Measurements from ENCODE around the gene EGR4. TPM values are rescaled to one million over a fixed set of nuclear protein-coding genes. Genes with fewer than 3 reads are reported as not detected.

EGR4 gene
- total and polyA plus RNA-seq, 4 donors, result 0.02 TPM; not detected in 3

DNA sequence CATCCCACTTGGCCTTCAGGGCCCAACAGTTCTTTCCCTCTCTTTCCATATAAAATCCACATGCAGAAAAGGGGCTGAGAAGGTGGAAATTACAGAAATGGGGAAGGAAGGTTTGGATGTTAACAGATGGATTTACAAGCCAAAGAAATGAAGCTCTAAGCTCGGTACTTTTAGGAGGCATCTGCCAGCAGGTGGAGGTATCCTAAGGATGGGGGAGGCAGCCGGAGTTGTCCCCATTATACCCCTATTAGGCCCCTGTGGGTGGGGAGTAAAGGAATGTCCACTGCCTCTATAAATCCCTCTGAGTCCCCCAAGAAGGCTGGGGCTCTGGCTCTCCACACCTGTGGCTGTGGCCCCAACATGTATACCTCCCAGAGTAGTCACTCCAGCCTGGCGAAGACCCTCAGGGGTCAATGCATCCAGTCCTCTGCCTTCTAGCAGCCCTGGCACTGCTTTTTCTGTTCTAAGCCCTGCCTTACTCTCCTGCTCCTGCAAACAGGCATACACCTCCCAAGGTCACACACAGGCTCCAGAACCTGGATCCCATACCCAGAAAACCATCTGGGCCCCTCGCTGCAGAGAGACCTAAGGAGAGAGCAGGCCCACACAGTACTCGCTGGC, 10.3 kb downstream of the EGR4 start:
- H3K9ac ChIP-seq (ENCODE audit: low read depth in 1 of 2, low read length in 2 of 2), result no peak overlapping the region
- no peaks in the 10 kb centered on the region for H3K9me3 ChIP-seq (ENCODE audit: control insufficient read depth in 4 of 4, low read length in 3 of 4)
- TF ChIP-seq, protein P1, sequence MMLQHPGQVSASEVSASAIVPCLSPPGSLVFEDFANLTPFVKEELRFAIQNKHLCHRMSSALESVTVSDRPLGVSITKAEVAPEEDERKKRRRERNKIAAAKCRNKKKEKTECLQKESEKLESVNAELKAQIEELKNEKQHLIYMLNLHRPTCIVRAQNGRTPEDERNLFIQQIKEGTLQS (IDR thresholded peaks at IDR 0.05), result no peak
- TF ChIP-seq SP1 (IDR thresholded peaks at IDR 0.05) (no peak), FOXA2 (IDR thresholded peaks at IDR 0.05) (no peak), JUND (IDR thresholded peaks at IDR 0.05) (no peak), RAD21 (IDR thresholded peaks at IDR 0.05) (no peak), TAF1 (conservative IDR thresholded peaks at IDR 0.05) (no peak), NR2F2 (IDR thresholded peaks at IDR 0.05) (no peak), YY1 (IDR thresholded peaks at IDR 0.05) (no peak), EGR1 (IDR thresholded peaks at IDR 0.05; ENCODE audit: low read depth in 2 of 2) (no peak), HNF4A (conservative IDR thresholded peaks at IDR 0.05) (no peak)
- no peak overlapping the region for H3K4me3 ChIP-seq (ENCODE audit: low read depth in 1 of 3, low read length in 3 of 3)
- no peak for DNase-seq (ENCODE audit: low spot score)
- 64% methylated on average over 5 of the region's 5 CpGs for WGBS
- H3K36me3 ChIP-seq (ENCODE audit: control insufficient read depth in 4 of 4, insufficient read depth in 3 of 4, low read depth in 1 of 4, low read length in 3 of 4), result no peaks in the 10 kb centered on the region
- H3K27me3 ChIP-seq (ENCODE audit: control insufficient read depth in 4 of 4, insufficient read depth in 4 of 4, low read length in 3 of 4), result peaks cover 0 to 11% (median 2%) of the 10 kb centered on the region in 4 donors
- no peak overlapping the region for H3K27ac ChIP-seq (ENCODE audit: low read depth in 1 of 2, low read length in 2 of 2)
- H3K4me1 ChIP-seq (ENCODE audit: control insufficient read depth in 4 of 4, insufficient read depth in 4 of 4, low read length in 3 of 4), result peaks cover 0 to 13% (median 5%) of the 10 kb centered on the region in 4 donors

DNA sequence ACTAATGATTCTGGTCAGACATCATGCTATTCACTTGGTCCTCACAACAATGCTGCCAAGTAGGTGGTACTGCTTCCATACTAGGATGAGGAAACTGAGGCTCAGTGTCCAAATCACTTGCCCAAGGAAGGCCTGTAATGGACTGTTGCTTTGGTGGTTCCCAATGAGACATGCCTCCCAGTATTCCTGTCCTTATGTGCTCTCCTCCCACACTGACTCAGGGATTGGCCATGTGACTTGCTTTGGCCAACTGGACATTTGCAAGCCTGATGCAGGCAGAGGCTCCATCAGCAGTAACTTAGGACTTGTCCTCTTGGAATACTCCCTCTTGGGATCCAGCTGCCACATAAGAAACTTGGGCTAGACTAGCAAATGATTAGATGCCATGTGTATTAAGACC, 12.1 kb downstream of the EGR4 start:
- DNase-seq (ENCODE audit: low spot score), result no peak
- H3K36me3 ChIP-seq (ENCODE audit: control insufficient read depth in 4 of 4, insufficient read depth in 3 of 4, low read depth in 1 of 4, low read length in 3 of 4), result no peaks in the 10 kb centered on the region
- H3K4me3 ChIP-seq (ENCODE audit: low read depth in 1 of 3, low read length in 3 of 3), result no peak overlapping the region
- no peaks in the 10 kb centered on the region for H3K9me3 ChIP-seq (ENCODE audit: control insufficient read depth in 4 of 4, low read length in 3 of 4)
- TF ChIP-seq, protein P1 (IDR thresholded peaks at IDR 0.05), result no peak
- TF ChIP-seq FOXA2 (IDR thresholded peaks at IDR 0.05) (no peak), NR2F2 (IDR thresholded peaks at IDR 0.05) (no peak), SP1 (IDR thresholded peaks at IDR 0.05) (no peak), HNF4A (conservative IDR thresholded peaks at IDR 0.05) (no peak), FOXA1 (IDR thresholded peaks at IDR 0.05) (no peak), RXRA (IDR thresholded peaks at IDR 0.05) (no peak), YY1 (IDR thresholded peaks at IDR 0.05) (no peak), GABPA (IDR thresholded peaks at IDR 0.05 in 1 of 2, conservative IDR thresholded peaks at IDR 0.05 in 1 of 2) (no peak), RAD21 (IDR thresholded peaks at IDR 0.05) (no peak), HNF4G (IDR thresholded peaks at IDR 0.05) (no peak), JUND (IDR thresholded peaks at IDR 0.05) (no peak)
- TF ChIP-seq, protein P2, sequence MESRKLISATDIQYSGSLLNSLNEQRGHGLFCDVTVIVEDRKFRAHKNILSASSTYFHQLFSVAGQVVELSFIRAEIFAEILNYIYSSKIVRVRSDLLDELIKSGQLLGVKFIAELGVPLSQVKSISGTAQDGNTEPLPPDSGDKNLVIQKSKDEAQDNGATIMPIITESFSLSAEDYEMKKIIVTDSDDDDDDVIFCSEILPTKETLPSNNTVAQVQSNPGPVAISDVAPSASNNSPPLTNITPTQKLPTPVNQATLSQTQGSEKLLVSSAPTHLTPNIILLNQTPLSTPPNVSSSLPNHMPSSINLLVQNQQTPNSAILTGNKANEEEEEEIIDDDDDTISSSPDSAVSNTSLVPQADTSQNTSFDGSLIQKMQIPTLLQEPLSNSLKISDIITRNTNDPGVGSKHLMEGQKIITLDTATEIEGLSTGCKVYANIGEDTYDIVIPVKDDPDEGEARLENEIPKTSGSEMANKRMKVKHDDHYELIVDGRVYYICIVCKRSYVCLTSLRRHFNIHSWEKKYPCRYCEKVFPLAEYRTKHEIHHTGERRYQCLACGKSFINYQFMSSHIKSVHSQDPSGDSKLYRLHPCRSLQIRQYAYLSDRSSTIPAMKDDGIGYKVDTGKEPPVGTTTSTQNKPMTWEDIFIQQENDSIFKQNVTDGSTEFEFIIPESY (IDR thresholded peaks at IDR 0.05), result no peak
- TF ChIP-seq, protein P3, sequence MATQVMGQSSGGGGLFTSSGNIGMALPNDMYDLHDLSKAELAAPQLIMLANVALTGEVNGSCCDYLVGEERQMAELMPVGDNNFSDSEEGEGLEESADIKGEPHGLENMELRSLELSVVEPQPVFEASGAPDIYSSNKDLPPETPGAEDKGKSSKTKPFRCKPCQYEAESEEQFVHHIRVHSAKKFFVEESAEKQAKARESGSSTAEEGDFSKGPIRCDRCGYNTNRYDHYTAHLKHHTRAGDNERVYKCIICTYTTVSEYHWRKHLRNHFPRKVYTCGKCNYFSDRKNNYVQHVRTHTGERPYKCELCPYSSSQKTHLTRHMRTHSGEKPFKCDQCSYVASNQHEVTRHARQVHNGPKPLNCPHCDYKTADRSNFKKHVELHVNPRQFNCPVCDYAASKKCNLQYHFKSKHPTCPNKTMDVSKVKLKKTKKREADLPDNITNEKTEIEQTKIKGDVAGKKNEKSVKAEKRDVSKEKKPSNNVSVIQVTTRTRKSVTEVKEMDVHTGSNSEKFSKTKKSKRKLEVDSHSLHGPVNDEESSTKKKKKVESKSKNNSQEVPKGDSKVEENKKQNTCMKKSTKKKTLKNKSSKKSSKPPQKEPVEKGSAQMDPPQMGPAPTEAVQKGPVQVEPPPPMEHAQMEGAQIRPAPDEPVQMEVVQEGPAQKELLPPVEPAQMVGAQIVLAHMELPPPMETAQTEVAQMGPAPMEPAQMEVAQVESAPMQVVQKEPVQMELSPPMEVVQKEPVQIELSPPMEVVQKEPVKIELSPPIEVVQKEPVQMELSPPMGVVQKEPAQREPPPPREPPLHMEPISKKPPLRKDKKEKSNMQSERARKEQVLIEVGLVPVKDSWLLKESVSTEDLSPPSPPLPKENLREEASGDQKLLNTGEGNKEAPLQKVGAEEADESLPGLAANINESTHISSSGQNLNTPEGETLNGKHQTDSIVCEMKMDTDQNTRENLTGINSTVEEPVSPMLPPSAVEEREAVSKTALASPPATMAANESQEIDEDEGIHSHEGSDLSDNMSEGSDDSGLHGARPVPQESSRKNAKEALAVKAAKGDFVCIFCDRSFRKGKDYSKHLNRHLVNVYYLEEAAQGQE (IDR thresholded peaks at IDR 0.05), result no peak
- TF ChIP-seq, protein P4, sequence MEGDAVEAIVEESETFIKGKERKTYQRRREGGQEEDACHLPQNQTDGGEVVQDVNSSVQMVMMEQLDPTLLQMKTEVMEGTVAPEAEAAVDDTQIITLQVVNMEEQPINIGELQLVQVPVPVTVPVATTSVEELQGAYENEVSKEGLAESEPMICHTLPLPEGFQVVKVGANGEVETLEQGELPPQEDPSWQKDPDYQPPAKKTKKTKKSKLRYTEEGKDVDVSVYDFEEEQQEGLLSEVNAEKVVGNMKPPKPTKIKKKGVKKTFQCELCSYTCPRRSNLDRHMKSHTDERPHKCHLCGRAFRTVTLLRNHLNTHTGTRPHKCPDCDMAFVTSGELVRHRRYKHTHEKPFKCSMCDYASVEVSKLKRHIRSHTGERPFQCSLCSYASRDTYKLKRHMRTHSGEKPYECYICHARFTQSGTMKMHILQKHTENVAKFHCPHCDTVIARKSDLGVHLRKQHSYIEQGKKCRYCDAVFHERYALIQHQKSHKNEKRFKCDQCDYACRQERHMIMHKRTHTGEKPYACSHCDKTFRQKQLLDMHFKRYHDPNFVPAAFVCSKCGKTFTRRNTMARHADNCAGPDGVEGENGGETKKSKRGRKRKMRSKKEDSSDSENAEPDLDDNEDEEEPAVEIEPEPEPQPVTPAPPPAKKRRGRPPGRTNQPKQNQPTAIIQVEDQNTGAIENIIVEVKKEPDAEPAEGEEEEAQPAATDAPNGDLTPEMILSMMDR (IDR thresholded peaks at IDR 0.05; ENCODE audit: low read depth, low read length, missing input control), result no peak
- H3K27ac ChIP-seq (ENCODE audit: low read depth in 1 of 2, low read length in 2 of 2), result no peak overlapping the region
- peaks cover 0 to 13% (median 5%) of the 10 kb centered on the region in 4 donors for H3K4me1 ChIP-seq (ENCODE audit: control insufficient read depth in 4 of 4, insufficient read depth in 4 of 4, low read length in 3 of 4)
- no peak overlapping the region for H3K9ac ChIP-seq (ENCODE audit: low read depth in 1 of 2, low read length in 2 of 2)
- H3K27me3 ChIP-seq (ENCODE audit: control insufficient read depth in 4 of 4, insufficient read depth in 4 of 4, low read length in 3 of 4), result peaks cover 0 to 7% (median 2%) of the 10 kb centered on the region in 4 donors

Data from liver (tissue), 9 donors.